ENCODE measurements around the gene PPIL1. TPM values are rescaled to one million over a fixed set of nuclear protein-coding genes. Genes with fewer than 3 reads are reported as not detected.

The PPIL1 gene
- total RNA-seq, 4 donors from 2014 or later: 13.5 to 28.5 (median 24.0) TPM

DNA sequence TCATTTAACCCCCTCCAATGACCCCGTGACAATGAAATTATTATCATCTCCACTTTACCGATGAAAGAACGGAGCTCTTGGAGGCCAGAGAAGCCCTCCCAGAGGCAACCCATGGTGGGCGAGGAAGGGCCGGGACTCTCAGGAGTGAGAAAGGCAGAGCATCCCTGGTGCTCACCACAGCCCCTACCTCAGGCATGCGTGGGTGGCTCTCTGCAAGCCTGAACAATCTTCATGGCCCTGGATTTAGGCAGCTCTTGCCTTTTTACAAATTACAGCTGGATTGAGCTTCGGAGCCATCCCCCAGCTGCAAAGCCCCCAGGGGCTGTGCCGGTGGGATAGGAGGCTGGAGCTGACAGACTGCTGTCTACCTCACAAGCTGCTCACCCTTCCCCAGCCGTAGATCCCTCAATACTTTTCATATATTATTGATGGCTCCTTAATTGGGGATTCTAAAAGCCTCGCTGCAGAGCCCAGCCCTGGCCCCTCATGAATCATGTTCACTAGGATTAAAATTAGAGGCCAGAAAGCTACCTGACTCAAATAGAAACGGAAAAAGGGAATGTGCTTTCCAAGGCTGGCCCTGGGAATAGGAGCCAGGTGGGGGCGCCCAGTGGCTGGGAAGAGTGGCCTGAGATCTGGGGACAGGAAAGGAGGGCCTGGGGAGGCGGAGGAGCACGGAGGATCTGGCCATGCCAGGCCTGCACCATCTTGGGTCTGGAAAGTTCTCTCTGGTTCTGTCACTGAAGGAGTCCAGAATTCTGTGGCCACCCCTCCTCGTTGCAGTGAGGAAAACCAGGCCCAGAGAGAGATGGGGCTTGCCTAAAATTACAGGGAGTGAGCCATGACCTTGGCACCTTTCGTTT lies 64.4 kb downstream of the PPIL1 start:
- H3K27me3 ChIP-seq: peaks cover 6% of the 10 kb centered on the region
- TF ChIP-seq POLR2A (IDR thresholded peaks at IDR 0.05) (no peak), POLR2AphosphoS5 (IDR thresholded peaks at IDR 0.05) (no peak)
- WGBS, 2 donors (ENCODE audit: low coverage in 1 of 2): 68% methylated on average over 5 of the region's 16 CpGs; no CpG with 5 or more reads in 1 of the 2 donors
- H3K36me3 ChIP-seq: no peaks in the 10 kb centered on the region
- H3K4me3 ChIP-seq: no peak overlapping the region
- H3K27ac ChIP-seq: no peak overlapping the region
- H3K9me3 ChIP-seq: no peaks in the 10 kb centered on the region
- H3K4me1 ChIP-seq: no peaks in the 10 kb centered on the region
- no peak for ATAC-seq

DNA sequence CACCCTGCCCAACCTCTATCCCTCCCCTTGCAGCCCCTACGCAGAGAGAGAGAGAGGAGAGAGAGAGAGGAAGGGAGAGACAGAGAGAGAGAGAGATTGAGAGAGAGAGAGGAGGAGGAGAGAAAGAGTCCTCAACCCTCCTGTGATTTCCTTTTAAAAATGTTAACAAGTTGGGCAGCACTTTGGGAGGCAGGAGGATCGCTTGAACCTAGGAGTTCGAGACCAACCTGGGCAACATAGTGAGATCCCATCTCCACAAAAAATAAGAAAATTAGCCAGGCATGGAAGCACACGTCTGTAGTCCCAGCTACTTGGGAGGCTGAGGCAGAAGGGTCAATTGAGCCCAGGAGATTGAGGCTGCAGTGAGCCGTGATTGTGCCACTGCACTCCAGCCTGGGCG lies 65.4 kb downstream of the PPIL1 start:
- TF ChIP-seq, protein P1, sequence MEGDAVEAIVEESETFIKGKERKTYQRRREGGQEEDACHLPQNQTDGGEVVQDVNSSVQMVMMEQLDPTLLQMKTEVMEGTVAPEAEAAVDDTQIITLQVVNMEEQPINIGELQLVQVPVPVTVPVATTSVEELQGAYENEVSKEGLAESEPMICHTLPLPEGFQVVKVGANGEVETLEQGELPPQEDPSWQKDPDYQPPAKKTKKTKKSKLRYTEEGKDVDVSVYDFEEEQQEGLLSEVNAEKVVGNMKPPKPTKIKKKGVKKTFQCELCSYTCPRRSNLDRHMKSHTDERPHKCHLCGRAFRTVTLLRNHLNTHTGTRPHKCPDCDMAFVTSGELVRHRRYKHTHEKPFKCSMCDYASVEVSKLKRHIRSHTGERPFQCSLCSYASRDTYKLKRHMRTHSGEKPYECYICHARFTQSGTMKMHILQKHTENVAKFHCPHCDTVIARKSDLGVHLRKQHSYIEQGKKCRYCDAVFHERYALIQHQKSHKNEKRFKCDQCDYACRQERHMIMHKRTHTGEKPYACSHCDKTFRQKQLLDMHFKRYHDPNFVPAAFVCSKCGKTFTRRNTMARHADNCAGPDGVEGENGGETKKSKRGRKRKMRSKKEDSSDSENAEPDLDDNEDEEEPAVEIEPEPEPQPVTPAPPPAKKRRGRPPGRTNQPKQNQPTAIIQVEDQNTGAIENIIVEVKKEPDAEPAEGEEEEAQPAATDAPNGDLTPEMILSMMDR (IDR thresholded peaks at IDR 0.05): no peak
- TF ChIP-seq POLR2AphosphoS5 (IDR thresholded peaks at IDR 0.05) (no peak), POLR2A (IDR thresholded peaks at IDR 0.05) (no peak), EP300 (IDR thresholded peaks at IDR 0.05) (no peak)
- Histone ChIP-seq H3K27ac (no peak overlapping the region), H3K9me3 (no peaks in the 10 kb centered on the region), H3K36me3 (no peaks in the 10 kb centered on the region), H3K4me1 (no peaks in the 10 kb centered on the region), H3K27me3 (peaks cover 6% of the 10 kb centered on the region), H3K4me3 (no peak overlapping the region)
- ATAC-seq: no peak
- 82 to 90% methylated on average over 2 to 3 of the region's 6 CpGs for WGBS, 2 donors (ENCODE audit: low coverage in 1 of 2)

DNA sequence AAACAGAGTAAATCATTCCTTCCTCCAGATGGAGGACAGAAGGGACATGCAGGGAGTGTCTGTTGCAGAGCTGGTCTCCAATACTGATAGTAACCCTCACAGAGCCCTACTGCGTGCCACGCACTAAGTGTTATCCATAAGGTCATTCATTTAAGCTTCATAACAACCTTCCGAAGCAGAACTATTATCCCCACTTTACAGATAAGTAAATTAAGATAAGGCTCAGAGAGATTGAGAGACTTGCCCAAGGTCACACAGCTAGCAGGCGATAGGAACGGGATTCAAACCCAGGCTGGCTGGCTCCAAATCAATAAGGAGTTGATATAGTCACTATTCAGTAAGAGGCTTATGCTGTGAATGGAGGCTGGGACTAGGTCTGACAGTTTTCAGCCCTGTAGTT lies 66.0 kb downstream of the PPIL1 start:
- H3K27ac ChIP-seq: no peak overlapping the region
- H3K4me1 ChIP-seq: no peaks in the 10 kb centered on the region
- H3K9me3 ChIP-seq: no peaks in the 10 kb centered on the region
- H3K36me3 ChIP-seq: no peaks in the 10 kb centered on the region
- no peak for TF ChIP-seq EP300 (IDR thresholded peaks at IDR 0.05)
- TF ChIP-seq POLR2A (IDR thresholded peaks at IDR 0.05): no peak
- TF ChIP-seq POLR2AphosphoS5 (IDR thresholded peaks at IDR 0.05): no peak
- TF ChIP-seq, protein P1 (IDR thresholded peaks at IDR 0.05): no peak
- H3K27me3 ChIP-seq: peaks cover 6% of the 10 kb centered on the region
- WGBS, 2 donors (ENCODE audit: low coverage in 1 of 2): 93% methylated on average over 5 of the region's 5 CpGs; no CpG with 5 or more reads in 1 of the 2 donors
- H3K4me3 ChIP-seq: no peak overlapping the region
- ATAC-seq: no peak

DNA sequence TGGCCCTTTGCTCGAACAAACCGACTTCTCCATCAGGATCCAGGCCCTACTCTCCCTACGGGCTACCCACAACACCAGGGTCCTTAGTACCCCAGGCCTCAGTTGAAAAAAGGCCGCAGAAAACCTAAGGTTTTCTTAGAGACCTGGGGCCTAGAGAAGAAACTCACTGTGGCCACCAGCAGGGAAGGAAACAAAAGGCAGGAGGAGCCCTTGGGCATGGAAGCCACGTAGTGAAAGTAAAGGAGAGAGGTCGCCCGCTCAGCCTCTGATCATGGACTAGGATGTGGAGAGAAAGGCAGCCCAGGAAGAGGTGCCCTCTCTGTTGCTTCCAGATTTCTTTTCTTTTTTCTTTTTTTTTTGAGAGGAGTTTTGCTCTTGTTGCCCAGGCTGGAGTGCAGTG lies 66.9 kb downstream of the PPIL1 start:
- 83 to 92% methylated on average over 1 to 3 of the region's 7 CpGs for WGBS, 2 donors (ENCODE audit: low coverage in 1 of 2)
- no peak overlapping the region for H3K27ac ChIP-seq
- H3K4me3 ChIP-seq: no peak overlapping the region
- no peaks in the 10 kb centered on the region for H3K36me3 ChIP-seq
- H3K9me3 ChIP-seq: no peaks in the 10 kb centered on the region
- peaks cover 6% of the 10 kb centered on the region for H3K27me3 ChIP-seq
- ATAC-seq: no peak
- no peaks in the 10 kb centered on the region for H3K4me1 ChIP-seq
- TF ChIP-seq POLR2AphosphoS5 (IDR thresholded peaks at IDR 0.05) (no peak), EP300 (IDR thresholded peaks at IDR 0.05) (no peak), POLR2A (IDR thresholded peaks at IDR 0.05) (no peak)
- TF ChIP-seq, protein P1 (IDR thresholded peaks at IDR 0.05): no peak

DNA sequence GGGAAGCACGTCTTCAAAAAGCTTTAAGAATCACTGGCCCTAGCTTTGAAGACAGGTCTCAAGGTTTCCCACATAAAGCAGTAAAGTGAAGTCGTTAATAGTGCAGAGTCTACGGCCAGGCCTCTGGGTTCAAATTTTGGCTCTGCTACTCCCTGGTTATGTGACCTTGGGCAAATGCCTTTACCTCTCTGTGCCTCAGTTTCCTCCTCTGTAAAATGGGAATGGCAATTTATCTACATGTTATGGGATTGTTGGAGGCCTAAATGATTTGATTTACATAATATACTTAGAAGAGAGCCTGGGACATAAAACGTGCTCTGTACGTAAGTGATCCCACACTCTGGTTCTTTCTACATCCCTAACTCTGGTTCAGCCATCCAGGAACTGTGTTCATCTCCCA lies 67.5 kb downstream of the PPIL1 start:
- Histone ChIP-seq H3K27ac (no peak overlapping the region), H3K4me3 (no peak overlapping the region), H3K27me3 (peaks cover 6% of the 10 kb centered on the region), H3K9me3 (no peaks in the 10 kb centered on the region), H3K36me3 (no peaks in the 10 kb centered on the region), H3K4me1 (no peaks in the 10 kb centered on the region)
- WGBS, 2 donors (ENCODE audit: low coverage in 1 of 2): 69 to 86% methylated on average over 5 of the region's 5 CpGs
- no peak for ATAC-seq
- TF ChIP-seq, protein P1 (IDR thresholded peaks at IDR 0.05): no peak
- TF ChIP-seq EP300 (IDR thresholded peaks at IDR 0.05) (no peak), POLR2AphosphoS5 (IDR thresholded peaks at IDR 0.05) (no peak), POLR2A (IDR thresholded peaks at IDR 0.05) (no peak)
